ENCODE measurements around the gene ABCA4. TPM values are rescaled to one million over a fixed set of nuclear protein-coding genes. Genes with fewer than 3 reads are reported as not detected.
"Not testable (repeated sequence)": the region's sequence is repeated elsewhere in the genome, so short reads cannot be mapped to it uniquely, and the experiment has no call there.

The ABCA4 gene
- total RNA-seq (under 1 TPM in 7 of 9 donors, not detected in 2; 0.13 to 0.37 (median 0.24) TPM), polyA plus RNA-seq (under 1 TPM; 0.04 to 0.08 TPM)
- long read RNA-seq, donor 1: 0 reads
- long read RNA-seq, donor 2: 0 reads
- long read RNA-seq, donor 3: 0 reads

- intact Hi-C loops (cut with DNase I): no loop called here
- Histone ChIP-seq H3K36me3 (no peaks in the 10 kb centered on the region), H3K9me3 (no peaks in the 10 kb centered on the region), H3K27me3 (peaks cover 0 to 27% (median 0%) of the 10 kb centered on the region in 9 donors), H3K27ac (no peak within 1 kb of the TSS), H3K4me3 (no peak within 1 kb of the TSS), H3K4me1 (peaks cover 0 to 22% (median 4%) of the 10 kb centered on the region in 12 donors)
- 95 to 97% (median 96%) methylated on average over 9 of the region's 9 CpGs for WGBS, 4 donors
- TF ChIP-seq CTCF (IDR thresholded peaks at IDR 0.05) (no peak), POLR2A (IDR thresholded peaks at IDR 0.05) (no peak)
- no peak for DNase-seq
- ATAC-seq: no peak
Measured at GRCh38 chr1:94120991-94121390, at the start of gene ABCA4. Gene ABCA4, minus strand, starts transcription at chr1:94121148. Its CDS starts 103 bp downstream, at chr1:94121045.

GRCh38 chr1:94169126-94169525 lies 48.2 kb upstream of the ABCA4 start:
- 85 to 89% (median 86%) methylated on average over 3 of the region's 3 CpGs for WGBS, 4 donors
- TF ChIP-seq CTCF (IDR thresholded peaks at IDR 0.05) (no peak), POLR2A (IDR thresholded peaks at IDR 0.05) (no peak)

GRCh38 chr1:94165843-94166242 lies 44.9 kb upstream of the ABCA4 start:
- intact Hi-C loops (cut with DNase I): loop anchor here in 1 of 10 donors (10.0 kb wide), 1 partner anchor 71 kb away; no protein-coding TSS in a partner anchor

More at GRCh38 chr1:94169126-94169525, 48.2 kb upstream of the ABCA4 start:
- Histone ChIP-seq H3K4me3 (no peak overlapping the region), H3K4me1 (no peaks in the 10 kb centered on the region), H3K27ac (no peak overlapping the region), H3K27me3 (no peaks in the 10 kb centered on the region), H3K36me3 (peaks cover 0 to 50% (median 28%) of the 10 kb centered on the region in 9 donors), H3K9me3 (peaks cover 0 to 8% (median 0%) of the 10 kb centered on the region in 12 donors)
- DNase-seq (no peak), ATAC-seq (no peak)
- intact Hi-C loops (cut with DNase I): loop anchor here in 1 of 10 donors (10.0 kb wide), 1 partner anchor 74 kb away; no protein-coding TSS in a partner anchor

GRCh38 chr1:94164885-94165284 lies 43.9 kb upstream of the ABCA4 start:
- not testable (repeated sequence) for DNase-seq, H3K9me3 ChIP-seq, H3K27ac ChIP-seq, ATAC-seq, H3K4me3 ChIP-seq, H3K36me3 ChIP-seq, H3K27me3 ChIP-seq
- WGBS, 4 donors: 80 to 88% (median 87%) methylated on average over 2 of the region's 2 CpGs
- peaks cover 0 to 15% (median 11%) of the 10 kb centered on the region in 12 donors for H3K4me1 ChIP-seq
- intact Hi-C loops (cut with DNase I): loop anchor here in 1 of 10 donors (10.0 kb wide), 1 partner anchor 70 kb away; no protein-coding TSS in a partner anchor

More at GRCh38 chr1:94165843-94166242, 44.9 kb upstream of the ABCA4 start:
- no peaks in the 10 kb centered on the region for H3K27me3 ChIP-seq
- H3K9me3 ChIP-seq: peaks cover 0 to 8% (median 0%) of the 10 kb centered on the region in 12 donors
- no peak for ATAC-seq
- 92 to 97% (median 95%) methylated on average over 5 of the region's 5 CpGs for WGBS, 4 donors
- TF ChIP-seq POLR2A (IDR thresholded peaks at IDR 0.05): no peak
- no peak for TF ChIP-seq CTCF (IDR thresholded peaks at IDR 0.05)
- no peak overlapping the region for H3K4me3 ChIP-seq
- H3K36me3 ChIP-seq: peaks cover 0 to 17% (median 0%) of the 10 kb centered on the region in 9 donors
- H3K4me1 ChIP-seq: peaks cover 0 to 7% (median 5%) of the 10 kb centered on the region in 12 donors
- no peak overlapping the region for H3K27ac ChIP-seq
- DNase-seq: no peak

- not testable (repeated sequence) for H3K9me3 ChIP-seq, DNase-seq, H3K27me3 ChIP-seq, H3K27ac ChIP-seq, H3K36me3 ChIP-seq, ATAC-seq, H3K4me3 ChIP-seq
- WGBS, 4 donors: 71 to 100% (median 94%) methylated on average over 1 of the region's 1 CpG
- peaks cover 0 to 15% (median 11%) of the 10 kb centered on the region in 12 donors for H3K4me1 ChIP-seq
- intact Hi-C loops (cut with DNase I): loop anchor here in 1 of 10 donors (10.0 kb wide), 1 partner anchor 69 kb away; no protein-coding TSS in a partner anchor
Measured at GRCh38 chr1:94164121-94164520, 43.2 kb upstream of the ABCA4 start.

GRCh38 chr1:94163249-94163648 lies 42.3 kb upstream of the ABCA4 start:
- WGBS, 4 donors: 91 to 94% (median 93%) methylated on average over 5 of the region's 5 CpGs
- H3K4me1 ChIP-seq: peaks cover 0 to 15% (median 11%) of the 10 kb centered on the region in 12 donors
- not testable (repeated sequence) for ATAC-seq, H3K27ac ChIP-seq, H3K4me3 ChIP-seq, H3K36me3 ChIP-seq, DNase-seq, H3K9me3 ChIP-seq, H3K27me3 ChIP-seq
- intact Hi-C loops (cut with DNase I): loop anchor here in 1 of 10 donors (10.0 kb wide), 1 partner anchor 68 kb away; no protein-coding TSS in a partner anchor
